ENCODE data around the gene KIF21B. TPM values are rescaled to one million over a fixed set of nuclear protein-coding genes. Genes with fewer than 3 reads are reported as not detected.
A peak's percentile ranks its signal among the peaks of the same experiment; 100 is the strongest.

The KIF21B gene
- total and polyA plus RNA-seq, 4 experiments from 2014 or later = 0.55 to 94.7 (median 50.4) TPM

- H3K4me1 ChIP-seq (ENCODE audit: insufficient read depth, low read length) = no peaks in the 10 kb centered on the region
- peaks cover 62% of the 10 kb centered on the region for H3K36me3 ChIP-seq (ENCODE audit: insufficient read depth, low read length)
- H3K27ac ChIP-seq (ENCODE audit: low read depth, low read length) = no peak overlapping the region
- Mint-ChIP-seq H3K9me3 (peaks cover 0 to 3% (median 0%) of the 10 kb centered on the region in 8 donors), H3K4me3 (no peak overlapping the region), H3K36me3 (peaks cover 39 to 85% of the 10 kb centered on the region in 2 donors), H3K27ac (no peak overlapping the region), H3K27me3 (no peaks in the 10 kb centered on the region), H3K4me1 (peaks cover 0 to 1% (median 0%) of the 10 kb centered on the region in 4 donors)
- no peak for DNase-seq
- H3K4me3 ChIP-seq (ENCODE audit: low read length in 2 of 2) = no peak overlapping the region
- intact Hi-C loops (cut with micrococcal nuclease) = no loop called here
- ChIA-PET CTCF (ENCODE audit: partially characterized antibody) (interaction anchor here (1.2 to 13.4 kb wide), 6 partner anchors 11 to 144 kb away, joined by 3 to 488 read pairs (median 4); no protein-coding TSS in a partner anchor), POLR2A (ENCODE audit: partially characterized antibody) (interaction anchor here (0.7 to 1.6 kb wide), 4 partner anchors 41 to 139 kb away, joined by 3 to 5 read pairs (median 4); no protein-coding TSS in a partner anchor)
- H3K9me3 ChIP-seq (ENCODE audit: control insufficient read depth in 1 of 2, low read length in 2 of 2) = no peaks in the 10 kb centered on the region
- H3K27me3 ChIP-seq (ENCODE audit: insufficient read depth, low read length) = no peaks in the 10 kb centered on the region
Measured at GRCh38 chr1:200975458-200975857, 48.1 kb downstream of the KIF21B start.

GRCh38 chr1:200974711-200975110 lies 48.8 kb downstream of the KIF21B start:
- Mint-ChIP-seq H3K4me3 (no peak overlapping the region), H3K27me3 (no peaks in the 10 kb centered on the region), H3K36me3 (peaks cover 34 to 84% of the 10 kb centered on the region in 2 donors), H3K9me3 (peaks cover 0 to 2% (median 0%) of the 10 kb centered on the region in 8 donors), H3K4me1 (peaks cover 0 to 1% (median 0%) of the 10 kb centered on the region in 4 donors), H3K27ac (no peak overlapping the region)
- H3K9me3 ChIP-seq (ENCODE audit: control insufficient read depth in 1 of 2, low read length in 2 of 2) = no peaks in the 10 kb centered on the region
- intact Hi-C loops (cut with micrococcal nuclease) = no loop called here
- POLR2A ChIA-PET (ENCODE audit: partially characterized antibody) = interaction anchor here (1.2 to 1.6 kb wide), 2 partner anchors 42 to 50 kb away, joined by 4 to 5 read pairs; no protein-coding TSS in a partner anchor
- H3K4me3 ChIP-seq (ENCODE audit: low read length in 2 of 2) = no peak overlapping the region
- peaks cover 57% of the 10 kb centered on the region for H3K36me3 ChIP-seq (ENCODE audit: insufficient read depth, low read length)
- no peak overlapping the region for H3K27ac ChIP-seq (ENCODE audit: low read depth, low read length)
- H3K4me1 ChIP-seq (ENCODE audit: insufficient read depth, low read length) = no peaks in the 10 kb centered on the region
- no peaks in the 10 kb centered on the region for H3K27me3 ChIP-seq (ENCODE audit: insufficient read depth, low read length)
- DNase-seq = no peak
- CTCF ChIA-PET (ENCODE audit: partially characterized antibody) = interaction anchor here (1.2 to 13.4 kb wide), 4 partner anchors 12 to 144 kb away, joined by 3 to 488 read pairs (median 4); no protein-coding TSS in a partner anchor

DNA sequence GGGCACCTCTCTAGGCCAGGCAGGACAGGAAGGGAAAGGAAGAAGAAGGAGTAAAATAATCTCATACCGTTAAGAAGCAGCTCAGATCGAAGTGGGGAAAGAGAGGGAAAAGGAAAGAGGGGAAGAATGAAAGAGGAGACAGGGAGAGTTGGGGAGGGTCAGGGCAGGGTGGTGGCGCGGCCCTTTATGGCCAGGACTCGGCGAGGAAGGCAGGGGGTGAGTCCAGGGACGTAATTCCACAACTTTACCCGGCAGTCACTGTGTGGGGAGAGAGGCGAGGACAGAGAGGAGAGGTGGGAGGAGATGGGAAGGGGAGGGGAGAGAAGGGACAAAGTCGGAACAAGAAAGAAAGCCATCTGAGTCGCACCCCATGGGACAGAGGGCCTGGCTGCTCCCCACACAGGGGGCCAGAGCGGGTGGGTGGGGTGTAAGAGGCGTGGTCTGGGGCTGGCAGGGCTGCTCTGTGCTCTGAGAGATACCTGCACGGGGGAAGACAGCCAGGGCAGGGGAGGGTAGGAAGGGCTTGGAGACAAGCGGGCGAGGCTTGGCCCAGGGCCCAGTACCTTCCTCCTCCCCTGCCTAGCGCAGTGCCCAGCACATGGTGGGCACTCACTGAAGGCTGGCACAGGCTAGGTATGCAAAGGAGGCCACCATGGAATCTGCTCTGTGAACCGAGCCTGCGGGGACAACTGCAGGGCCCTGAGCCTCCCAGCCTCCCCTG lies 49.4 kb downstream of the KIF21B start:
- H3K9me3 ChIP-seq (ENCODE audit: control insufficient read depth in 1 of 2, low read length in 2 of 2) = no peaks in the 10 kb centered on the region
- ChIA-PET CTCF (ENCODE audit: partially characterized antibody) (interaction anchor here (2.4 to 13.4 kb wide), 8 partner anchors 13 to 78 kb away, joined by 9 to 488 read pairs (median 24); no protein-coding TSS in a partner anchor), POLR2A (ENCODE audit: partially characterized antibody) (interaction anchor here (1.2 to 2.5 kb wide), 3 partner anchors 46 to 51 kb away, joined by 5 to 12 read pairs (median 5); partner anchors contain the start of gene KIF21B)
- Mint-ChIP-seq H3K36me3 (peaks cover 34 to 84% of the 10 kb centered on the region in 2 donors), H3K4me3 (no peak overlapping the region), H3K27me3 (no peaks in the 10 kb centered on the region), H3K9me3 (peaks cover 0 to 2% (median 0%) of the 10 kb centered on the region in 8 donors), H3K4me1 (peaks cover 0 to 3% (median 0%) of the 10 kb centered on the region in 4 donors), H3K27ac (peak overlapping the region in 2 of 7 donors; percentile 8 to 48)
- no peak overlapping the region for H3K4me3 ChIP-seq (ENCODE audit: low read length in 2 of 2)
- no peak overlapping the region for H3K27ac ChIP-seq (ENCODE audit: low read depth, low read length)
- no peaks in the 10 kb centered on the region for H3K27me3 ChIP-seq (ENCODE audit: insufficient read depth, low read length)
- peaks cover 50% of the 10 kb centered on the region for H3K36me3 ChIP-seq (ENCODE audit: insufficient read depth, low read length)
- no peak for DNase-seq
- intact Hi-C loops (cut with micrococcal nuclease) = no loop called here
- H3K4me1 ChIP-seq (ENCODE audit: insufficient read depth, low read length) = no peaks in the 10 kb centered on the region

- Mint-ChIP-seq H3K9me3 (no peaks in the 10 kb centered on the region), H3K27ac (no peak overlapping the region), H3K36me3 (peaks cover 27 to 85% of the 10 kb centered on the region in 2 donors), H3K4me3 (no peak overlapping the region), H3K27me3 (no peaks in the 10 kb centered on the region), H3K4me1 (peaks cover 0 to 2% (median 0%) of the 10 kb centered on the region in 4 donors)
- no peaks in the 10 kb centered on the region for H3K27me3 ChIP-seq (ENCODE audit: insufficient read depth, low read length)
- H3K4me3 ChIP-seq (ENCODE audit: low read length in 2 of 2) = no peak overlapping the region
- peaks cover 41% of the 10 kb centered on the region for H3K36me3 ChIP-seq (ENCODE audit: insufficient read depth, low read length)
- DNase-seq = no peak
- H3K4me1 ChIP-seq (ENCODE audit: insufficient read depth, low read length) = no peaks in the 10 kb centered on the region
- H3K27ac ChIP-seq (ENCODE audit: low read depth, low read length) = no peak overlapping the region
- POLR2A ChIA-PET (ENCODE audit: partially characterized antibody) = interaction anchor here (1.4 to 2.5 kb wide), 2 partner anchors 47 to 50 kb away, joined by 5 to 12 read pairs; partner anchors contain the start of gene KIF21B
- CTCF ChIA-PET (ENCODE audit: partially characterized antibody) = interaction anchor here (0.7 to 13.4 kb wide), 26 partner anchors 8 to 351 kb away, joined by 3 to 488 read pairs (median 10); partner anchors contain the start of genes CACNA1S and KIF21B
- intact Hi-C loops (cut with micrococcal nuclease) = loop anchor here (1.0 kb wide), 2 partner anchors 70 to 141 kb away; no protein-coding TSS in a partner anchor
- no peaks in the 10 kb centered on the region for H3K9me3 ChIP-seq (ENCODE audit: control insufficient read depth in 1 of 2, low read length in 2 of 2)
Measured at GRCh38 chr1:200972985-200973742, 50.4 kb downstream of the KIF21B start.

DNA sequence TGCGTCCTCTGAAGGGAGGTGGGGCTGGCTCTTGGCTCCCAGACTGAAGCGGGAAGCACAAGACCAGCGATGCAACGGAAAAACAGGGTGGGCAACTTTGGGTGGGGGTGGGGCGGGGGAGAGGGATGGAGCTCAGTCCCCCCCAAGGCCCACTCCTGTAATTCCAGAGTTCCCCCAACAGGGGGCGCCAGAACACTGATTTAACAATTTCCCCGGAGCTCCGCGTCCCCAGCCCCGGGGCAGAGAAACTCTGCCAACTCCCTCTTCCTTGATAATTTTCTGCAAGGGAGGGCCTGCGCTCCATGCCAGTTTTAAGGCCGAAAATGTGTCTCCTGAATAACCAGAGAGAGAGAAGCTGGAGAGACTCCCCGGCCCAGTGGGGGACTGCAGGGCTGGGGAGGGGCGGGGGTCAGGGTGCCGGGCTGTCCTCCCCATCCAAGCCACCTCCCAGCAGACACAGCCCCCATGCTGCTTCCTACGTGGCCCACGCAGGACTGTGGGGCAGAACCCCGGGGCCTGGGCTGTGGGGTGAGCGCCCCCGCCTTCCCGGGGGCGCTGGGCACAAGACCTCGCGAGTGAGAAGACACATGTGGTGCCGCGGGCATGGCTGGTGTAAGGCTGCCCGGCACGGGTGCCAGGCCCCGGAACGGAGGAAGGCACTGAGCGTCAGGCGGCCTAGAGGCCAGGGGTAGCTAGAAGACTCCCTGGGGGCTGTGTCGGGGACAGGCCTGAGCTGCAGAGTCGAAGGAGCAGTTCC lies 51.4 kb downstream of the KIF21B start:
- Histone ChIP-seq H3K4me1 (ENCODE audit: insufficient read depth, low read length) (no peaks in the 10 kb centered on the region), H3K27me3 (ENCODE audit: insufficient read depth, low read length) (no peaks in the 10 kb centered on the region), H3K9me3 (ENCODE audit: control insufficient read depth in 1 of 2, low read length in 2 of 2) (no peaks in the 10 kb centered on the region), H3K36me3 (ENCODE audit: insufficient read depth, low read length) (peaks cover 35% of the 10 kb centered on the region), H3K4me3 (ENCODE audit: low read length in 2 of 2) (no peak overlapping the region), H3K27ac (ENCODE audit: low read depth, low read length) (no peak overlapping the region)
- H3K27ac Mint-ChIP-seq = peak overlapping the region in 1 of 7 donors; percentile 38
- no peaks in the 10 kb centered on the region for H3K27me3 Mint-ChIP-seq
- no peaks in the 10 kb centered on the region for H3K9me3 Mint-ChIP-seq
- H3K4me1 Mint-ChIP-seq = peaks cover 0 to 2% (median 0%) of the 10 kb centered on the region in 4 donors
- ChIA-PET POLR2A (ENCODE audit: partially characterized antibody) (interaction anchor here (0.9 to 2.5 kb wide), 4 partner anchors 48 to 142 kb away, joined by 3 to 12 read pairs (median 4); partner anchors contain the start of gene KIF21B), CTCF (ENCODE audit: partially characterized antibody) (interaction anchor here (0.7 to 13.4 kb wide), 38 partner anchors 9 to 350 kb away, joined by 3 to 488 read pairs (median 6); partner anchors contain the start of genes CACNA1S and KIF21B)
- DNase-seq = peak; percentile 51 to 60 (median 56)
- intact Hi-C loops (cut with micrococcal nuclease) = loop anchor here (1.0 kb wide), 2 partner anchors 71 to 142 kb away; no protein-coding TSS in a partner anchor
- H3K4me3 Mint-ChIP-seq = no peak overlapping the region
- peaks cover 22 to 78% of the 10 kb centered on the region in 2 donors for H3K36me3 Mint-ChIP-seq

DNA sequence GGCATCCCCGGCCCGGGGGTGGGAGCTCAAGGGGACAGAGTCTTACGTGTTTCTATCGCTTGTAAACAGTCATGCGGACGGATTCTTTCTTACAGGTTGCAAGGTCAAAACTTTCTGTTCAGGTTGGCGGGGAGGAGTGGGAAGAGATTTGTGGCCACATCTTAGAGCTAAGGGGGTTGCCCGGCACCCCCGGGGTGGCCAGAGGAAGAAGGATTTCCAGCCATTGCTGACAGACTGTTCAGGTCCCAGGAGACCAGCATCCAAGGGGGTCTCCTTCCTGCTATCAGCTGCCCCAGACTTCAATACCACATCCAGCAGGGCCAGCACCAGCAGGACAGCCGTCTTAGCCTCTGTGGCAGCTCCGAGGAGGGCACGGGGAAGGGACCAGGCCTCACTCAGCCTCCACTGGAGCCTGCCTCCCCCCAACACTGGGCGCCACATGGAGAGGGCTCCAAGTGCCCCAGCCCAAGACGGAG lies 52.0 kb downstream of the KIF21B start:
- H3K4me1 ChIP-seq (ENCODE audit: insufficient read depth, low read length) = no peaks in the 10 kb centered on the region
- no peak overlapping the region for H3K4me3 Mint-ChIP-seq
- H3K4me1 Mint-ChIP-seq = peaks cover 0 to 2% (median 0%) of the 10 kb centered on the region in 4 donors
- H3K36me3 ChIP-seq (ENCODE audit: insufficient read depth, low read length) = peaks cover 28% of the 10 kb centered on the region
- peak overlapping the region in 2 of 7 donors; percentile 58 to 78 for H3K27ac Mint-ChIP-seq
- no peaks in the 10 kb centered on the region for H3K9me3 Mint-ChIP-seq
- POLR2A ChIA-PET (ENCODE audit: partially characterized antibody) = interaction anchor here (0.9 to 2.5 kb wide), 4 partner anchors 48 to 143 kb away, joined by 3 to 12 read pairs (median 4); partner anchors contain the start of gene KIF21B
- peaks cover 18 to 76% of the 10 kb centered on the region in 2 donors for H3K36me3 Mint-ChIP-seq
- H3K4me3 ChIP-seq (ENCODE audit: low read length in 2 of 2) = no peak overlapping the region
- intact Hi-C loops (cut with micrococcal nuclease) = no loop called here
- CTCF ChIA-PET (ENCODE audit: partially characterized antibody) = interaction anchor here (0.9 to 13.4 kb wide), 32 partner anchors 10 to 350 kb away, joined by 3 to 488 read pairs (median 8); partner anchors contain the start of genes CACNA1S and KIF21B
- no peak for DNase-seq
- no peaks in the 10 kb centered on the region for H3K27me3 Mint-ChIP-seq
- no peaks in the 10 kb centered on the region for H3K9me3 ChIP-seq (ENCODE audit: control insufficient read depth in 1 of 2, low read length in 2 of 2)
- H3K27me3 ChIP-seq (ENCODE audit: insufficient read depth, low read length) = no peaks in the 10 kb centered on the region
- H3K27ac ChIP-seq (ENCODE audit: low read depth, low read length) = no peak overlapping the region

Data from CD4-positive, alpha-beta memory T cell (primary cell).